ENCODE data around the gene STRBP. TPM values are rescaled to one million over a fixed set of nuclear protein-coding genes. Genes with fewer than 3 reads are reported as not detected.
"Not testable (repeated sequence)": the region's sequence is repeated elsewhere in the genome, so short reads cannot be mapped to it uniquely, and the experiment has no call there.

The STRBP gene
- total RNA-seq, 2 experiments from 2014 or later, result 20.4 to 22.6 TPM

GRCh38 chr9:123300554-123300953 lies 32.2 kb upstream of the STRBP start:
- no peak overlapping the region for H3K4me3 Mint-ChIP-seq
- H3K27ac Mint-ChIP-seq, result no peak overlapping the region
- no peaks in the 10 kb centered on the region for H3K36me3 Mint-ChIP-seq (ENCODE audit: low read depth)
- ChIA-PET POLR2A (no interaction called here), CTCF (no interaction called here)
- H3K27me3 Mint-ChIP-seq, result peaks cover 10% of the 10 kb centered on the region
- H3K9me3 Mint-ChIP-seq, result no peaks in the 10 kb centered on the region
- H3K4me1 Mint-ChIP-seq, result peaks cover 18% of the 10 kb centered on the region
- DNase-seq, result no peak

- ChIA-PET CTCF (no interaction called here), POLR2A (interaction anchor here (0.8 kb wide), 1 partner anchor 39 kb away, joined by 3 read pairs; no protein-coding TSS in a partner anchor)
Observed at GRCh38 chr9:123299558-123300126, 31.3 kb upstream of the STRBP start.

GRCh38 chr9:123296174-123296573 lies 27.8 kb upstream of the STRBP start:
- no peak overlapping the region for H3K4me3 Mint-ChIP-seq
- no peaks in the 10 kb centered on the region for H3K36me3 Mint-ChIP-seq (ENCODE audit: low read depth)
- H3K9me3 Mint-ChIP-seq, result no peaks in the 10 kb centered on the region
- no peak overlapping the region for H3K27ac Mint-ChIP-seq
- peaks cover 15% of the 10 kb centered on the region for H3K27me3 Mint-ChIP-seq
- ChIA-PET CTCF (no interaction called here), POLR2A (no interaction called here)
- DNase-seq, result no peak
- H3K4me1 Mint-ChIP-seq, result no peaks in the 10 kb centered on the region

More at GRCh38 chr9:123299558-123300126, 31.3 kb upstream of the STRBP start:
- Mint-ChIP-seq H3K9me3 (no peaks in the 10 kb centered on the region), H3K4me1 (peaks cover 11% of the 10 kb centered on the region), H3K27ac (no peak overlapping the region), H3K27me3 (peaks cover 10% of the 10 kb centered on the region), H3K36me3 (ENCODE audit: low read depth) (no peaks in the 10 kb centered on the region), H3K4me3 (no peak overlapping the region)
- DNase-seq, result no peak

GRCh38 chr9:123291736-123292135 lies 23.4 kb upstream of the STRBP start:
- POLR2A ChIA-PET, result no interaction called here
- H3K27ac Mint-ChIP-seq, result no peak overlapping the region
- no peaks in the 10 kb centered on the region for H3K4me1 Mint-ChIP-seq
- H3K9me3 Mint-ChIP-seq, result no peaks in the 10 kb centered on the region
- no peaks in the 10 kb centered on the region for H3K36me3 Mint-ChIP-seq (ENCODE audit: low read depth)
- H3K27me3 Mint-ChIP-seq, result peaks cover 19% of the 10 kb centered on the region
- CTCF ChIA-PET, result no interaction called here
- no peak for DNase-seq
- H3K4me3 Mint-ChIP-seq, result no peak overlapping the region

- no peak overlapping the region for H3K4me3 Mint-ChIP-seq
- DNase-seq, result no peak
- ChIA-PET POLR2A (no interaction called here), CTCF (no interaction called here)
- no peaks in the 10 kb centered on the region for H3K36me3 Mint-ChIP-seq (ENCODE audit: low read depth)
- no peaks in the 10 kb centered on the region for H3K9me3 Mint-ChIP-seq
- peaks cover 15% of the 10 kb centered on the region for H3K27me3 Mint-ChIP-seq
- no peak overlapping the region for H3K27ac Mint-ChIP-seq
- H3K4me1 Mint-ChIP-seq, result no peaks in the 10 kb centered on the region
Observed at GRCh38 chr9:123290764-123291163, 22.4 kb upstream of the STRBP start.

GRCh38 chr9:123287639-123288038 lies 19.3 kb upstream of the STRBP start:
- Mint-ChIP-seq H3K9me3 (no peaks in the 10 kb centered on the region), H3K27ac (no peak overlapping the region), H3K36me3 (ENCODE audit: low read depth) (no peaks in the 10 kb centered on the region), H3K27me3 (peaks cover 15% of the 10 kb centered on the region), H3K4me1 (no peaks in the 10 kb centered on the region), H3K4me3 (no peak overlapping the region)
- POLR2A ChIA-PET, result no interaction called here
- CTCF ChIA-PET, result interaction anchor here (0.7 kb wide), 1 partner anchor 187 kb away, joined by 3 read pairs; no protein-coding TSS in a partner anchor
- DNase-seq, result no peak

- no peak for DNase-seq
- Mint-ChIP-seq H3K4me3 (no peak overlapping the region), H3K27me3 (peaks cover 8% of the 10 kb centered on the region), H3K4me1 (no peaks in the 10 kb centered on the region), H3K9me3 (no peaks in the 10 kb centered on the region), H3K36me3 (ENCODE audit: low read depth) (no peaks in the 10 kb centered on the region), H3K27ac (no peak overlapping the region)
- ChIA-PET CTCF (no interaction called here), POLR2A (no interaction called here)
Observed at GRCh38 chr9:123286324-123286723, 17.9 kb upstream of the STRBP start.

GRCh38 chr9:123284656-123285055 lies 16.3 kb upstream of the STRBP start:
- no peak for DNase-seq
- no peaks in the 10 kb centered on the region for H3K4me1 Mint-ChIP-seq
- H3K4me3 Mint-ChIP-seq, result no peak overlapping the region
- peaks cover 9% of the 10 kb centered on the region for H3K27me3 Mint-ChIP-seq
- no peaks in the 10 kb centered on the region for H3K36me3 Mint-ChIP-seq (ENCODE audit: low read depth)
- POLR2A ChIA-PET, result no interaction called here
- no peaks in the 10 kb centered on the region for H3K9me3 Mint-ChIP-seq
- CTCF ChIA-PET, result no interaction called here
- H3K27ac Mint-ChIP-seq, result no peak overlapping the region

GRCh38 chr9:123283455-123283854 lies 15.1 kb upstream of the STRBP start:
- Mint-ChIP-seq H3K27ac (no peak overlapping the region), H3K36me3 (ENCODE audit: low read depth) (no peaks in the 10 kb centered on the region), H3K4me3 (no peak overlapping the region), H3K4me1 (no peaks in the 10 kb centered on the region), H3K9me3 (no peaks in the 10 kb centered on the region), H3K27me3 (peaks cover 17% of the 10 kb centered on the region)
- no peak for DNase-seq
- ChIA-PET CTCF (no interaction called here), POLR2A (no interaction called here)

GRCh38 chr9:123283048-123283408 lies 14.6 kb upstream of the STRBP start:
- H3K4me1 Mint-ChIP-seq, result no peaks in the 10 kb centered on the region
- POLR2A ChIA-PET, result no interaction called here
- H3K4me3 Mint-ChIP-seq, result no peak overlapping the region
- H3K9me3 Mint-ChIP-seq, result no peaks in the 10 kb centered on the region
- peaks cover 17% of the 10 kb centered on the region for H3K27me3 Mint-ChIP-seq
- CTCF ChIA-PET, result no interaction called here
- H3K36me3 Mint-ChIP-seq (ENCODE audit: low read depth), result no peaks in the 10 kb centered on the region
- no peak overlapping the region for H3K27ac Mint-ChIP-seq
- DNase-seq, result no peak

GRCh38 chr9:123282362-123283047 lies 14.1 kb upstream of the STRBP start:
- H3K36me3 Mint-ChIP-seq (ENCODE audit: low read depth), result no peaks in the 10 kb centered on the region
- POLR2A ChIA-PET, result no interaction called here
- CTCF ChIA-PET, result no interaction called here
- DNase-seq, result no peak
- H3K27me3 Mint-ChIP-seq, result peaks cover 17% of the 10 kb centered on the region
- no peaks in the 10 kb centered on the region for H3K4me1 Mint-ChIP-seq
- H3K9me3 Mint-ChIP-seq, result no peaks in the 10 kb centered on the region
- H3K27ac Mint-ChIP-seq, result no peak overlapping the region
- no peak overlapping the region for H3K4me3 Mint-ChIP-seq

- no peak for DNase-seq
- Mint-ChIP-seq H3K4me1 (no peaks in the 10 kb centered on the region), H3K27ac (no peak overlapping the region), H3K27me3 (peaks cover 15% of the 10 kb centered on the region), H3K9me3 (no peaks in the 10 kb centered on the region), H3K36me3 (ENCODE audit: low read depth) (no peaks in the 10 kb centered on the region), H3K4me3 (no peak overlapping the region)
- CTCF ChIA-PET, result interaction anchor here (0.7 kb wide), 1 partner anchor 199 kb away, joined by 3 read pairs; no protein-coding TSS in a partner anchor
- POLR2A ChIA-PET, result no interaction called here
Observed at GRCh38 chr9:123281659-123282350, 13.4 kb upstream of the STRBP start.

GRCh38 chr9:123278879-123279493 lies 10.6 kb upstream of the STRBP start:
- H3K36me3 Mint-ChIP-seq (ENCODE audit: low read depth); POLR2A ChIA-PET; H3K27ac Mint-ChIP-seq; DNase-seq; H3K4me1 Mint-ChIP-seq; H3K4me3 Mint-ChIP-seq; CTCF ChIA-PET; H3K9me3 Mint-ChIP-seq: not testable (repeated sequence)
- peaks cover 17% of the 10 kb centered on the region for H3K27me3 Mint-ChIP-seq

All from activated CD4-positive, alpha-beta memory T cell treated with anti-CD3 and anti-CD28 coated beads, Interleukin-2, amount 10 ng/mL, durations not matched to agents 7 days and 5 days (primary cell).